ENCODE results near the gene ARAP2.

The ARAP2 gene

DNA sequence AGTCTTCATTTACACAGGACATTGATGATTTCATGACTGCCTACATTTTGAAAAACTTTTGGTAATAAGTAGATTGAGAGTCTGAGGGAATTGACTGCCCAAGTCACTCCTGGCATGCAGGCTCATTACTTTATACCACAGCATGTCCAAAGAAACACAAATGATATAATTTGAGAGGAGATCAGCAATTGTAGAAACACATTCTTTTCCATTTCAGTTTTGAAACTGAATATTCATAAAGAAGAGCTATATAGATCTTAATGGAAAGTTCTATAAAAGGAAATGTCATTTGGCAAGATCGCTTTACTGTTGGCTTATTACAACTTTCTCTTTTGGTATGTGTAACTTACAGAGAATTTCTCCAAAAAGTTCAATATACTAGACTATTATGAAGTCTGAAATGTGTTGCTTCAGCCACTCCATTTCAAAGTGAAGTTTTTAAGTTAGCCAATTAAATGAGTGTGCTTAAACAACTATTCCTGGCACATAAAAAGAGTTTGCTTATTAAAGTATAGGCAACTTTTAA lies 158.0 kb downstream of the ARAP2 start:
- DNase-seq: no peak

DNA sequence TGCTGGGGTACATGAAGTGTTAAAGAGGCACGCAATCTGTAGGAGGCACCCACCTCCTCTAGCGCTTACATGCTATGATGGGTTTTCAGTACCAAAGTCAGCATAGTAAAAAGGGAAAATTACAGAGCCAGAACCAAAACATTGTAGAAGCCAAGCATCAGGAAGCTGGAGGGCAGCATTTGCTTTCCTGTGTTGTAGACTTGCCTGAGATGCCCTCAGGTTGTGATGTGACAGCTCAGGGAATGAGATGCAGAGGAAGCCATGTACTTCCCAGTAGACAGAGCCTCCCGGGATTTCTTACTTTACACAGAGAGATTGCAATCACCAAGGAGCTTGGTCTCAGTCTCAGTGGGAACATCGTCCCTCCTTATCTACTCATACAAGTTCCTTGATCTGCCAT lies 161.5 kb downstream of the ARAP2 start:
- no peak for DNase-seq

DNA sequence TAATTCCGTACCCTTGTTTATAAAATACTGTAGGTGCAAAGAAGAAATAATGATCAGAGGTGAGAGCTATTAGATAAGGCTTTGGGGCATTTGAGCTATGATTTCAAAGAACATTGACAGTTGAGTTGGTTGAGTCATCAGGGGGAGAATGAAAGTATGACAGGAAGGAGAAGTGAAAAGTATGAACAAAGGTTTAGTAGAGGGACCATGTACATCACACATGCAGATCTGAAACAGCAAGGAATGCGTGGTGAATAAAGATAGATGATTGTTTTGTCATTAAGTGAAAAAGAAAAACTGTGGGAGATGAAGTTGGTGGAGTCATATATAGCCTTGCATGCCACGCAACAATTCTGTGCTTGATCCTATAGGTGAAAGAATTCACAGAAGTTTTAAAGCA lies 163.1 kb downstream of the ARAP2 start:
- no peak for DNase-seq

DNA sequence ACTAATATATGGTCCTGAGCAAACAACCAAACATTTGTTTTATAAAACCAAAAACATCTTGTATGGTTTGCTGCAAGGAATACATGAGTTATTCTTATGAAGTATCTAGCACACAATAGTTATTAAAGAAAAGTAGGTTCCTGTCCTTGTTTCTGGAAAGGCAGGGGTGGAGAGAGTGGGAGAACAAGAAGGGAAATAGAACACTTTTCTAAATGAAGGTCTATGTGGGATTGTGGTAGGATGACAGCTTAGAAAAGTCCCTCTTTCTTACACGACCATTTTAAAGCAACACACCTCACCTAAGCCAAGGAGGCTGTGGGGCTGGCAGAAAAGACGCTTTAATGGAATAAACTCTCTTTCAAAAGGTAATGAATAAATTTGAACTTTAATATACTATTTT lies 164.6 kb downstream of the ARAP2 start:
- no peak for DNase-seq

DNA sequence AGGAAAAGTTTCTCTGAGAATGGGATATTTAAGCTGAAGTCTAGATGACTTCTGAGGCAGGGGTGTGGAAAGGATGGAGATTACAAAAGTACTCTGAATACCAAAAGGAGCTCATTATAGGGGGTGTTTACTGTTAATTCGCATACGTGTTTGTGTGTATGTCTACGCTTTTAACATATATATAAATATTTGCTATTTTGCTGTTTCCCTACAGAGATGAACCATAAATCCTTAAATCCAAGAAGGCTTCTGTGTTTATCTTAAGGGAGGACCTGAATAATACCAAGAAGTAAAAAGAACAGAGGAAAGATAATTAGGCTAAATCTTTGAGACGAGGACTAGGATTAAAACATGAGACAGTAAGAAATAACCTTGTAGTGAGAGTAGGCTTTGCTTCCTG lies 166.0 kb downstream of the ARAP2 start:
- DNase-seq: no peak

DNA sequence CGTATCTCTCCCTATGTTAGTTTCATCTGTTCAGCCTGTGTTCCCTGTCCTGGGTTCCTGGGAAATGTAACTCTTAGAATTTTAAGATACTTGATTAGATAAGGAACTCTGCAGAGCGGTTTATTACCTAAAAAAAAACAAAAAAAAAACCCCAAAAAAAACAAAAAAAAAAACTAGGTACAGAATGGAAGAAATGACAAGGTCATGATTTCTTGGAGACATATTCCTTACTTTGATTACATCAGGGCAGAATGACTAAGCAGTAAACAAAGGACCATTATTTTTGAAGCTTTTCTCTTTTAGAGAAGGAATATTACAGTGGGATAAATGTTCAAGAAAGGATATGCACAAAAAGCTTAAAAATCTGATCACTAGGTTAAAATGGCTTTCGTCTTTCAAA lies 171.8 kb downstream of the ARAP2 start:
- no peak for DNase-seq

DNA sequence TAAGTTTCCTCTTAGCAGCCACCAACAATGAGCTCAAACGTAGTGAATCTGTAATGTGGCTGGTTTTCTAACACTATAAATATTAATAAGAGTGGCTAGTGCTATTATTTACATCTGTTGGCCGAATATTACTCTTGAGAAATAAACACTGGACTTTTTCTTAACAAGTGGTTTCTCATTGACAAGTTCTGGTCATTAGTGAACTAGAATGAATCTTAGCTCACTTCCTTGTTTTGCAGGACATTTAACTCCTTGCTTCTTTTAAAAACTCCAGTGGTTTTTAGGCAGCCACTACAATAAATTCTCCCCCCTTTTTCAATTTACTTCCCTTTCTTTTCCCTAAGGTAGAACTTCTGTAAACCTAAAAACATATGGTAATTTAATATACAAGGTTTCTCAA lies 177.2 kb downstream of the ARAP2 start:
- no peak for DNase-seq

DNA sequence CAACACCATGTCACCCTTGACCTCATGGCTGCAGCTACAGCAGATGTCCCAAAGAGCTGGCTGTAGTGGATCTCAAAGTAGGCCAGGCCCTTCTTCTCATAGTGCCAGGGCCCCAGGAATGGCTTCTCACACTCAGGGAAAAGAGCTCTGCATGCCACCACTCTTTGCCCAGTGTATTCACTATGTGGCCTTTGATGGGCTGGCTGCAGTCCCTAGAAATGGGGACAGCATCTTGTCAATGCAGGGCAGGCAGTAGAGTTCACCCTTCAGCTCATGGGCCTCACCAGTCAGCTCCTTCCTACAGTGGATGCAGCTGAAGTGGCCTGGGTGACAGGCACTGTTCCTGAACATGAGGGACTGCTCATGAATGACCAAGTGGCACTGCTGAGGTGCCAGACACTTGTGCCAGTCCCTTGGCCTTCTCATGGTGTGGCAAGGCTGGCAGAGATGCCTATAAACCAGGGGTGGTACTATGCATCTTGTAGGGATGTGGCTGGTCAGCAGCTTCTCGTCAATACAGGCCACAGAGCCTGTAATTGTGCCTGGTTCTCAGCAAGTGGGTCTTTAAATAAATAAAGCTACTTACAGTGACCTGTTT lies 178.9 kb downstream of the ARAP2 start:
- DNase-seq: no peak

DNA sequence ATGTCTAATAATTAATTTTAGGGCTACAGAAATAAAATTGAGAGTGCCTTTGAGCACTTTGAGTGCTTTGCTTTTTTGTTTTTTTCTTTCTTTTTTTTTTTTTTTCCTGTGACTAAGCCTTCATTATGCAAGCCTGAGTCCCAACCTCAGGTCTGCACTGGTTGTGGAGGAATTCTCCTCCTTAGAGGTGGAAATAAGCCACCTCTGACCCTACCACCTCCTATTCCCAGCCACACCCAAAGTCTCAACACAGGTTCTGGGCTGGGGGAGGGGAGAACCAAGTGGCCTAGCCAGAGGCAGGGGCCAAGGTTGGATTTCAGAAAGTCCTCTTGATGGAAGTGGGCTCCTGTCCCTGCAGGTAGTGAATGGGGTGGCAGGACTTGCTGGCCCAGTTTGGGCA lies 180.2 kb downstream of the ARAP2 start:
- no peak for DNase-seq

DNA sequence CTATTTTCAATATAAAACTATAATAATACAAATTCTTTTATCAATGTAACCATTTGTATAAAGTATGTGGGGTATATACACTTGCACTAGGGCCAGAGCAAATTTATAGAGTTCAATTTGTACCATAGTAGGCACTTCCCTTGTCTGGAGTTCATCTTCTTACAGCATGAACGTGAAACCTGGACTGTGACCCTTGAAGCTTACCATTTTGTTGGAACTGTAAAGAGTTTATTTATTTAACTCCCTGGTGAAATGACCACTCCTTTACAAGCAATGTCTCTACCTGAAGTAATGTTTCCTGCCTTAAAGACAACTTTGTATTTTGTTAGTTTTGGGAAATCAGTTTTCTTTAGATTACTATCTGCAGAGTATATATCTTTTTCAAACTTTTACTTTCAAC lies 188.2 kb downstream of the ARAP2 start:
- DNase-seq: no peak

DNA sequence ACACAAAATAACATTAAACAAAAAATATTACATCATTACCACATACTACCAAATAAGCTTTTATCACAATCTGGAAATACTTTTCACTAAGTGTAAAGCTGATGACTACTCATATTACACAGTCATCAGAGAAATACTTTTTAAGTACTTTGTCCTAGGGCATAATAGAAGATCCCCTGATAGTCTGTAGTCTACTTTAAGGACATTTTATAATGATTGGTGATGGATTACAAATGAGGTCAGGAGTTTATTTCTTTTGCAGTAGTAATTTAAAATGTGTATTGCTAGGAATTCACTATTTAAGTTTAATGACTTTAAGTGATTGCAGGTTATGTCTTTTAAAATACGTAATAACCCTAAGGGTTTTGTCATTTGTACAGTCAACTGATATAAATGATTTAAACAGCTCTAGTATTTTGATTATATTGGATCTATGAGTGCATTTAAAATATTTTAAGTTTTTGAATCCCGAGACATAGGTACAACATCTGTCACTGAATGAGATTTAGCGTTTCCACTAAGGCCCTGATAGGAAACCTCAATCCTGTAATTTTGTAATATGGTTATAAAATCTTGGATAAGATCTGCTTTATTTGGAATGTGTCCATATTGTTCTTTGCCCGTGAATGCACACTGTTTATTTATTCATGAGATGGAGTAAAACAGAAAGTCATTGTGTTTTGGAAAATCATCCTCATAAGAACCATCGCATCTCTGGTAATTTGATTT lies 189.5 kb downstream of the ARAP2 start:
- no peak for DNase-seq

DNA sequence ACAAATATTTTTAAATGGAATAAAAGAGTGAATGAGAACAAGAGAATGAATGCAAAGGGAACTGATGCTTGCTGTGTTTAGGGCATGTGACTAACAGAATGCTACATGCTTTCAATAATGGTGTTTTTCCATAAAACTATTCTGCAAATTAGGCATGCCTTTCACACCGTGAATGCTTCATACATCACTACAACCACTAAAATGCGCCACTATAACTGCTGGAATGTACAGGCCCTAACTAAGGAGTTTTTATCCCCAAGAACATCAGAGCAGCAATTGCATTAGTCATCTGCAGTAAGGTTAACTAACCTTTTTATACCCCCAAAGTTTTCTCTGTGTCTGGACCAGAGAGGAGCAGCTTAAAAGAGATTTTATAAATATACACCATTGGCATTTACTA lies 190.4 kb downstream of the ARAP2 start:
- no peak for DNase-seq

DNA sequence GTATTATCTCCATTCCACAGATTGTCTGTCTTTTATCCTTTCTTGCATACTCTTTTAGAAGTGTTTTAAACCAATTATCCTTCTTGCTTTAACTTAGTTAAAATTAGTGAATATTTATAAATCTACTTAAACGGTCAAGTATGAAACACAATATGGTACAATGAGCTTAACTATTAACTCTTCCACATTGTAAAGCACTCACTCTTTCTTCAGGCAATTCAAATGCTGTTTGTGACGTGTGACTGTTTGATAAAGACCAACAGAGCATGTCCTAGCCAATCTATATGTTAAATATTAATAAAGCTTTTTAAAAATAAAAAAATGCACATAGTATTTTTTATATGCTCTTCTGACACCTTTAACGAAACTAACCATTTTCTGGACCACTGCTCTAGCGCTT lies 192.7 kb downstream of the ARAP2 start:
- DNase-seq: no peak

DNA sequence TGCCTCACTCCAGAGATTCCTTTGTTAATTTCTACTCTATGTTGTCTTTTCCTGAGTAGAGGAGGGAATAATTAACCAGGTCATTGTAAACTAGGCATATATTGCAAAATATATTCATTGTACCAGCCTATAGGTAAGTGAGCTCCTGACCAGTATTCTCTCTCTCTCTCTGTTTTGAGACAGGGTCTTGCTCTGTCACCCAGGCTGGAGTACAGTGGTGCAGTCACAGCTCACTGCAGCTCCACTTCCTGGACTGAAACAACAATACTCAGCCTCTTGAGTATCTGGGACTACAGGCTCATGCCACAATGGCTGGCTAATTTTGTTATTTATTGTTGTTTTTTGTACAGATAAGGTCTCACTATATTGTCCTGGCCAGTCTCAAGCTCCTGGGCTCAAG lies 198.3 kb downstream of the ARAP2 start:
- no peak for DNase-seq

DNA sequence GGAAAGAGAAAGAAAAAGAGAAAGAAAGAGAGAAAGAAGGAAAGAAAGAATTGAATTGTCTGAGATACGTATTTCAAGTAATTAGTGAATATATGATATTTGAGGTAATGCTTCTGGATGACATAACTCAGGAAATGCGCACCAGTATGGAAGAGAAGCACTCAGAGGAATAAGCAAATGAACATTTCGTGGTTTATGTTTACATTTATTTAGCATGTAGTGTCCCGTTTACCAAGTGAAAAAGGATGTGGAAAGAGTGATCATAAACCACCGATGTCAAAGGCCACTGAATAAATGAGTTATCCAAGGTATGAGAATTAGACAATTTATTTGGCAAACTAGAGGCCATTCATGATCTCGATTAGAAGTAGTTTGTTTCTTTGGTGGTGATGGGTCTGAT lies 200.4 kb downstream of the ARAP2 start:
- DNase-seq: no peak

DNA sequence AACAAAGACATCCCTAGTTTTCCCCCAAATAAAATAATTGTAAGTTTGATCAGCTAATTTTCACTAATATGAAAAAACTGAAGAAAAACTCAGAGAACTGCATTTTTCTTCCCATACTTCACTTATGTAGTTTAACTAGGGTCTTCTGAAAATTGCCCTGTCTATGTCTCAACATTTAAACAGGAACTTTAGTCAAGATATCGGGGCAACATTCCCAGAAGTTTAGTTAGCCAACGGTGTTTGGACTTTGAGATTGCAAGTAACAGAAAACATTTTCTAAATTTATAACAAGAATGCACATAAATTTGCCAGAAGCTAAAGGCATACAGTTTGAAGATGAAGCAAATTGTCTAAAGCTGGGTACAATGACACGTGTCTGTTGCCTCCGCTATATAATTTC lies 201.1 kb downstream of the ARAP2 start:
- no peak for DNase-seq

DNA sequence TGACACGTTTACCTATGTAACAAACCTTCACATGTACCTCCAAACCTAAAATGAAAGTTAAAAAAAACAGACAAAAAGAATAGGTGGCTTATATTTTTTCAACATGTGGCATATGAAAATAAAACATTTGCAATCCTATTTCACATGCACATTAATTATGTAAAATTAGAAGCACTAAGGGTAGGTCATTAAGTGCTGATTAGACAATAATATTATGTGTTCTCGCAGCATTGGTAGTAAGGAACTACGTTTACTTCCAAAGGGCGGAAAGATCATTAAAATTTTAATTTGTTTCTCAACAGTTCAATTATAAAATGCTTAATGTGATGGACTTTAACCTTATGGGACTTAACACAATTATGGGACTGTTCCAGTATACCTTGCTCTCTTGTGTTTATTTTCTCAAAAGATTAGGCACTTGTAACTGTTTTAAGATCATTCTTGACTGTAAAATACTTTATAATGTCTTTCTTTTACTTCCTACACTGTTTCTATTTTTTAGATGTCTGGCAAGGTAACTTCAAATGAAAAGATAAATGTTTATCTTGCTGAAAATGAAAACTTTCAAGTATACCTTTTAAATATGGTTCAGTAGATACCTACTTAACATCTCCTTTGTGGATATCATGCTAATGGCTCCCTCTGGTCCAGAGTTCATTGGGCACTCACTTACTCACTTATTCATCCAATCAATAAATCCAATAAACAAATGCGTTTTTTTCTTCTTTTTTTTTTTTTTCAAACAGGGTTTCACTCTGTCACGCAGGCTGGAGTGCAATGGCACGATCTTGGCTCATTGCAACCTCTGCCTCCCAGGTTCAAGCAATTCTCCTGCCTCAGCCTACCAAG lies 202.0 kb downstream of the ARAP2 start:
- no peak for DNase-seq

DNA sequence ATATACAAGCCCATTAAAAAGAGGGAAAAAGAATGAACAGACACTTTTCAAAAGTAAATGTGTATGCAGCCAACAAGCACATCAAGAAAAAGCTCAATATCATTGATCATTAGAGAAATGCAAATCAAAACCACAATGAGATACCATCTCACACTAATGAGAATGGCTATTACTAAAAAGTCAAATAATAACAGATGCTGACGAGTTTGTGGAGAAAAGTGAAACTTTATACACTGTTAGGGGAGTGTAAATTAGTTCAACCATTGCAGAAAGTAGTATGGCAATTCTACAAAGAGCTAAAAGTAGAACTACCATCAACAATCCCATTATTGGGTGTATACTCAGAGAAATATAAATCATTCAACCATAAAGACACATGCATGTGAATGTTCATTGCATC lies 203.0 kb downstream of the ARAP2 start:
- no peak for DNase-seq

DNA sequence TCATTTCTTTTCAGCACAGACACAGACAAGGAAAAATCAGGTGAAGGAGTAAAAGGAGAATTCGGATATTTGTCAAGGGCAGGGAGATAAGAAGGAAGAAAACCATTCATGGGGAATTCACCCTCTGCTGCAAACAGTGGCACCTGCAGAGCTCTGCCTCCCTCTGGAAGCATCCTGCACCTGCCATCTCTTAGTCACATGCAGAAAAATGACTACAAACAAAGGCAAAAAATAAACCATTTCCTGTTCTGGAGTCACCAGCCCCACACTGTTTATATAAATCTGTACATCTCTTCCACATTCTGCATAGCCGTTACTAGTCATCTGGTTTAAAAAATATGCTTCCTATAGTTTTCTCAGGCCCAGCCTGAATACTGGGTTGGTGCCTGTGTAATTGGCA lies 205.3 kb downstream of the ARAP2 start:
- no peak for DNase-seq

DNA sequence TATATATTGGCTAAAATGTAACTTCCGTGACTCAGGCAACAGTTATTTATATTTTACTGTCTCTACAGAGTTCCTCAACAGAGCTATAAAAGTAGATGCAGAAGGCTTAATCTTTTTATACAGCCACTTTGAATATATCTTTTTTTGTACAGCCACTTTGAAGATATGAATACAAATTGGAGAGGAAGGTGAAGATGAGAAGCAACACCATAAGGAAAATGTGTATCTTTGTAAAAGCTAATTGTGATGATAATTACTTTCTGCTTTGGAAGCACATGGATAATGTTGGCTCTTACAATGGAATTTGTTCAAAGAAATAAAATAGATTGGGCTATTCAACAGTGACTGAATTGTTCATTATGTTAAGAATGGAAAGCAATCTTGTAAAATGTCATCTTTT lies 205.8 kb downstream of the ARAP2 start:
- DNase-seq: no peak

DNA sequence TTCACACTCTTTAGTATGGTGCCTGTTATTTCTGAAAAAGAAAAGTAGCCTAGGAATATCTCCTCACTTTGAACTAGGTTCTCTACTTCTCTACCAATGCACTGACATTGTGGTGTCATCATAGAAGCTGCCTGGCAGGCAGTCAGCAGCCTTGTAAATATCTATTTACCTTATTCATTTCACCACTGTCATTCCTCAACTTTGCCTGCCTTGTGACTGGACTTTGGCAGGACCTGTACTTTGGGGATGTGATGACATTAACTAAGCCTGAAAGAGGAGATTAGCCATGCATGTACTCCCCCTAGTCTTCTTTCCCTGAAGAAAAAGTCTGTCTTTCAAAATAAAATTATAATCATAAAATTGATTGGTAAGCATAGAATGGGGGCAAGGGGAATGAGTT lies 207.2 kb downstream of the ARAP2 start:
- DNase-seq: no peak

DNA sequence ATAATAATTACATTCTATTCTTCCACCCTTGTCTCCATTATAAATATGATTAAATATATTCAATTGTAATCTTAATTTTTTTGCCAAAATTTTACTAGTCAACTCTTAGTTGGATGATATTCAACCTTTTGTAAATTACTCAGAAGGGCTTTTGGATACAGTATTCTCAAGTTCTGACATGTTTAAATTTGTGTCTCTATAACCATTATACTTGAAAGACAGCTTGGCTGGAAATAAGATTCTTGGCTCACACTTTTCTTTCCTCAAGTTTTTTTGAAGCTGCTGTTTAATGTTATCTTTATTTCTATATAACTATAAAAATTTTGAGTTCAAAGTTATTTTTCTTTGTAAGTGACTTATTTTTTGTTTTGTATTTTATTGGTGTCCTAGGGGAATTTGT lies 214.4 kb downstream of the ARAP2 start:
- DNase-seq: no peak

DNA sequence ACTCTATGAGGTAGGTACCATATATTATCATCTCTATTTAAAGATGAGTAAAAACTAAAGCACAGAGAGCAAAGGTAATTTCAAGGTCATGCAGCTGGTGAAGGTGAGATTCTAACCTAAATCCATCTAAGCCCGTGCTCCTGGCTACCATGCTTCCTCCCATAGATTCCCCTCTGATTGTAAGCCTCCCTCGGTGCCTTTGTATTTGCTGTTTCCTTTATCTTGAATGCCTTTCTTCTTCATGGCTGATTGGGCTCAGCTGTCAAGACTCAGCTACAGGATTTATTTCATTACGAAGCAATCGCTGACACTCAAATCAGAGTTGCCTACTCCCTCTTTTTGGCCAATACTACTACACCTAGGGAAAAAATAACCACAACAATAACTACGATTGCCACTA lies 217.1 kb downstream of the ARAP2 start:
- DNase-seq: no peak

DNA sequence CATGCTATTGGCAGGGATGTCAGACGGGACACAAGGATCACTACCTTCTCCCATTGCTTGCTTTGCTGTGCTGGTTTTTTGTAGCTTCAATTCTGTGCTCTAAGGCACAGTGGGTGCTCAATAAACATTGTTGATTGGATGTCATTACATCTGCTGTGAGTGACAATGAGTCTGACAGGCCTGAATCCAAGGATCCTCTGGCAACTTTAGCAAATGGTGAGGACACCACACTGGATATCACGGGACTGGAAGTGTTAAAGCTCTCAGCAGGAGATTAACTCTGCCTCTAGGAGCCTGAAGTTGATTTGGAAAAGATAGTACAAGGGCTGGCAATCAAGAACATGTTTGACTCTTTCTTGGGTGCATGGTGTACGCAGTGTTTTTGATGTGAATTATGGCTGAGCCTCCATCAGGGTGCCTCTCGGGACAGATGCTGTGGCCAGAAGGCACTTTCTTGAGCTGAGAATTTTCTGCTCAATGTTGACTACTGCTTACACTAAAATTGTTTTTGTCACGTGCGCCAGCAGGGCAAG lies 217.9 kb downstream of the ARAP2 start:
- no peak for DNase-seq
